Mononuclear cell (primary cell): ENCODE data around the gene IL17C. TPM values are rescaled to one million over a fixed set of nuclear protein-coding genes. Genes with fewer than 3 reads are reported as not detected.

ENCODE experiments used
- H3K27me3 ChIP-seq: 2 replicates; pipeline ENCODE4 v1.6.0; 2011; ENCODE audit warnings: low read length, control low read depth; ENCODE audit not compliant: insufficient read depth
- H3K4me1 ChIP-seq: 2 replicates; pipeline ENCODE4 v1.5.1; 2011; ENCODE audit warnings: mild to moderate bottlenecking, low read length, control low read depth; ENCODE audit not compliant: insufficient read depth
- H3K4me3 ChIP-seq: 2 replicates; pipeline ENCODE4 v1.5.1; 2011; ENCODE audit warnings: mild to moderate bottlenecking, low read length, moderate library complexity
- H3K9me3 ChIP-seq: 2 replicates; pipeline ENCODE4 v1.5.1; 2011; ENCODE audit warnings: low read depth, mild to moderate bottlenecking, control low read depth, low read length
- total RNA-seq: library from RNA; depleted of rRNA; stranded (reverse); fragments of >200 nt; gene quantifications from one replicate; pipeline ENCODE4 v1.2.3, GENCODE V29; 2012

IL17C gene
- total RNA-seq, 1 donor: 0.21 TPM

DNA sequence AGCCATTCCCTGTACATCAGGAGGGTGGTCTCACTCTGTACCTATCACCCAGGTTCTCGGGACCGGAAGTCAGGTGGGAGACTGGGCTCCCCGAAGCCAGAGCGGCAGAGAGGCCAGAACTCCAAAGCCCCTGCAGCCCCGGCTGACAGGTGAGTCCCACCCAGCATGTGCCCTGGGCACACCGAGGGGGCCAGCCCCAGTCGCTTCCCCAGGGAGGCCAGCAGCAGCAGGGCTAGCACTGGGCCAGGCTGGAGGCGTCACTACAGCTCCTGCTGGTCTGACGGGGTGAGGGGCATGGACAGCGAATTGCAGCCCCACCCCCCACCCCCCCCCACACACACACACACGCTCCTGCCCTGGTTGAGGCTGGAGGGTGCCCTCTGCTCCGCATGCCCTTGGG lies 7.9 kb upstream of the IL17C start:
- Histone ChIP-seq H3K27me3 (no peaks in the 10 kb centered on the region), H3K9me3 (no peaks in the 10 kb centered on the region), H3K4me1 (peaks cover 24% of the 10 kb centered on the region), H3K4me3 (no peak overlapping the region)

DNA sequence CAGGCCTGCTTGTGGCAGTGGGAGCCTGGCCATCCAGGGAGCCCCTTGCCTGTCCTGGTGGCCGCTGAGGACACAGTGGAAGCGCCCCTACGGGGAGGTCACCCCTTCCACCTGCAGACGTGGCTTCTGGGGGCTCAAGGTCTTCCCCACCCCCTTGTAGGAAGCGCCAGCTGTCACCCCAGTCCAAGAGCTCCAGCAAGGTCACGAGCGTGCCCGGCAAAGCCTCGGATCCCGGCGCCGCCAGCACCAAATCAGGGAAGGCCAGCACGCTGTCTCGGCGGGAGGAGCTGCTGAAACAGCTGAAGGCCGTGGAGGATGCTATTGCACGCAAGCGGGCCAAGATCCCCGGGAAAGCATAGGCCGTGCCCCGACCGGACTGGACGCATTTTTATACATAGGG lies 7.4 kb upstream of the IL17C start:
- Histone ChIP-seq H3K9me3 (no peaks in the 10 kb centered on the region), H3K4me3 (no peak overlapping the region), H3K27me3 (no peaks in the 10 kb centered on the region)

DNA sequence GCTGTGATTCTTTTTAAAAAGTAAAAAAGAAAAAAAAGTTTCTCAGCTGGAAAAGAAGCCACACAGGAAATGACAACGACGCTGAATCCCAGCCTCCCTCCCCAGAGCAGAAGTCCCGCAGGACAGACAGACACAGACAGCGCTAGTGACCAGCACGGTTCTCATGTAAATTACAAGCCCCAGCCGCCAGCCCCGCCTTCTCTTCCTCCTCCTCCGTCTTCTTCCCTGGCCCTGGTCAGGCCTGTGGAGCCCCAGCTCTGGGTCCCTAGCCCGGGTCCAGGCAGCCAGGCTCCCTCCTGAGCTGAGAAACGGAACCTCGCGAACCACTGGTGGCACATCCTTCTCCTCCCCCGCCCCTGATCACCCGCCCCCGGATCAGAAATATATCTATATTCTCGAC lies 7.0 kb upstream of the IL17C start:
- peaks cover 32% of the 10 kb centered on the region for H3K4me1 ChIP-seq
- no peaks in the 10 kb centered on the region for H3K27me3 ChIP-seq

More for the DNA sequence above, 7.4 kb upstream of the IL17C start:
- peaks cover 28% of the 10 kb centered on the region for H3K4me1 ChIP-seq

DNA sequence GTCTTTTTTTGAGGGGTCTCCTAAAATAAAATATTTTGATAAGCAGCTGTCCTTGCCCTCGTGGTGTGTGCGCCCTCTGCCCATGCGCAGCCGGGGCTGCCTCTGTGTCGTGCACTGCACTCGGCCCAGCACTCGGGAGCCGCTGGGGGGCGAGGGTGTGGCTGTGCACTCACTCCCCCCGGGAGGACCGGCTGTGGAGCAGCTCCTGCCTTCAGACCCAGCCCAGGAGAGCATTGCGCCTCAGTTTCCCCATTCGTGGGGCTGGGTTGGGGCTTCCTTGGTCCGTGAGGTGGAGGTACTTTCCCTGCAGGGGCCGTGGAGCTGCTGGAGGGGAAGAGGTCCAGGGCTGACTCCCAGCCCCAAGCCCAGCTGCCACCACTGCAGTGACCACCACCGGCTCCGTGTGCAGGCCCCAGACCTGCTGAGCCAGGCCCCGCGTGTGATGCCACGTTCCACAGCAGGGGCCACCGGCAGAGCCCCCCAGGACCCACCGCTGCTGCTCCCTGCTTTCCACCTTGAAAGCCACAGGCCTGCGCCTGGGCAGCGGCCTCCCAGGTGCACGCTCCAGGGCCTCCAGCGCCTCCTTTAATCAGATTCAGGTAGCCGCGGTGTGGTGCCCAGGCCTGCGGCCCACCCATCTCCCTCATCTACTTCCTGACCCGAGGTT lies 6.3 kb upstream of the IL17C start:
- Histone ChIP-seq H3K9me3 (no peaks in the 10 kb centered on the region), H3K4me3 (no peak overlapping the region), H3K4me1 (peaks cover 32% of the 10 kb centered on the region), H3K27me3 (no peaks in the 10 kb centered on the region)

More for the DNA sequence above, 7.0 kb upstream of the IL17C start:
- Histone ChIP-seq H3K9me3 (no peaks in the 10 kb centered on the region), H3K4me3 (no peak overlapping the region)

DNA sequence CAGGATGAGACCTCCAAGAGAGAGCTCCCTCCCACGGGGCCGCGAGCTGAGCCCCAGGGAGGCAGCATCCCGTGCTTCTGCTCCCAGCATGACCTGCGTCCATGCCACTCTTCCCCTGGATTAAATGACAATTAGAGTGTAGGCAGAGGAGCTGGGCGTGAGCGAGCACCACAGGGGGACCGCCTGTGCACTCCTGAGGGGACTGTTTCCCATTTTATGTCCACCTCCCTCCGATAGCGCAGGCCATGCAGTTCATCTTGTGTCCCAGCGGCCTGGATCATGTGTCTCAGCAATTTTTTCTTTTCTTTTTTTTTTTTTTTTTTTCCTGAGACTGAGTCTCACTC lies 5.8 kb upstream of the IL17C start:
- Histone ChIP-seq H3K4me3 (no peak overlapping the region), H3K9me3 (no peaks in the 10 kb centered on the region), H3K27me3 (no peaks in the 10 kb centered on the region), H3K4me1 (peaks cover 35% of the 10 kb centered on the region)

DNA sequence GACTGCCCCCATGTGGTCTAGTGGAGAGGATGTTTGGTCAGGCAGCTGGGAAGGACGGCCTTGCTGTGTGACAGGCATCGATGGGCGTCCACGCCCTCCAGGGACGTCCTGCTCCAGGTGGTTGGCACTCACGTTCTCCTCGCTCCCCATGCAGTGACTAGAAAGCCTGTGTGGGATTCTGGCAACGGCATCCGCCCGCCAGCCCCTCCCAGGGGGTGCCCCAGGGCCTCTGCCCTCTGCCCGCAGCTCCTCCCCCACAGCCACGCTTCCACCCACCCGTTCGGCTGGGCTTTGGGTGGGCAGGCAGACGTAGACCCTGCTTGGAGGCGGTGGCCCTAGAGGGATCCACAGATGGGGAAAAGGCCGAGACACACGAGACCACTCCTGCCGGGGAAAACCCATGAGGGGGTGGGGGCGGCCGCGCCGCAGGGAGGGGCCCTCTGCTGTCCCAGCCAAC lies 4.7 kb upstream of the IL17C start:
- H3K9me3 ChIP-seq: no peaks in the 10 kb centered on the region
- peak overlapping the region; percentile 47 for H3K4me3 ChIP-seq
- H3K27me3 ChIP-seq: no peaks in the 10 kb centered on the region
- peaks cover 47% of the 10 kb centered on the region for H3K4me1 ChIP-seq

DNA sequence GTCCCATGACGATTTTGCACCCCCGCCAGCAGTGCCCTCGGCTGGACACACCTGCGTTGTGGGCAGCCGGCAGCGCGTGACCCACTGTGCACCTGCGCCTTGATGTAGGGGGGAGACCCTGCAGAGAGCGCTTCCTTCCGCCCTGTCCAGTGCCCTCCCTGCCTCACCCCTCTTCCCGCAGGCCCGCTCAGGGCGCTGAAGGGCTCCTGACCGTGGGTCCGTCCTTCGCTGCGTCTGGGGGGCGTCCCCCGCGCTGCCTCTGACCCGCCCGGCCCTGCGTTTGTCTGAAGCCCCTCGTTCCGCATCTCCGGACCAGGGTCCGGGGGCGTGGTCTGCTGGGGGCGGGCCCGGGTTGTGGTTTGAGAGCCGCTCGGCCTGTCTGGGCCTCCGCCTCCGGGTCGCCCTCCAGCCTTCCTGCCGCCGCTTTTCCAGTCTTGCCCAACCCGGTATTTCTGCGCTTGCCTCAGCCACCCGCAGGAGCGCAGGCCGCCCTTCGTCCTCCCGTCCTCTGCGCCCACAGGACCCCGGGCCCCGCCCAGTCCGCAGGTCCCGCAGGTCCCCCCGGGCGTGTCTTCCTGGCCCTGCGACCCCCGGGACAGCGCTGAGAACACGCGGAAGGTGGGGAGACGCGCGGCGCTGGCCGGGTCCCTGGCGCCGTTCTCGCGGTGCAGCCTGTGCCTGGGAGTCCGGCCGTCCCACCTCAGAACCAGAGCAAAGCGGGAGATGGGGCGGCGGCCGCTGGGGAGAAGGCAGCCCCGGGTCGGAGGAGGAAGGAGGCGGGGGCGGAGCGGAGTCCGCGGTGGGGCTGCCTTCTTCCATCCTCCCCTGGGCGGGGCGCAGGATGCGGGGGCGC lies 4.0 kb upstream of the IL17C start:
- Histone ChIP-seq H3K4me3 (peak overlapping the region; percentile 47), H3K27me3 (peaks cover 5% of the 10 kb centered on the region), H3K4me1 (peaks cover 53% of the 10 kb centered on the region), H3K9me3 (no peaks in the 10 kb centered on the region)

DNA sequence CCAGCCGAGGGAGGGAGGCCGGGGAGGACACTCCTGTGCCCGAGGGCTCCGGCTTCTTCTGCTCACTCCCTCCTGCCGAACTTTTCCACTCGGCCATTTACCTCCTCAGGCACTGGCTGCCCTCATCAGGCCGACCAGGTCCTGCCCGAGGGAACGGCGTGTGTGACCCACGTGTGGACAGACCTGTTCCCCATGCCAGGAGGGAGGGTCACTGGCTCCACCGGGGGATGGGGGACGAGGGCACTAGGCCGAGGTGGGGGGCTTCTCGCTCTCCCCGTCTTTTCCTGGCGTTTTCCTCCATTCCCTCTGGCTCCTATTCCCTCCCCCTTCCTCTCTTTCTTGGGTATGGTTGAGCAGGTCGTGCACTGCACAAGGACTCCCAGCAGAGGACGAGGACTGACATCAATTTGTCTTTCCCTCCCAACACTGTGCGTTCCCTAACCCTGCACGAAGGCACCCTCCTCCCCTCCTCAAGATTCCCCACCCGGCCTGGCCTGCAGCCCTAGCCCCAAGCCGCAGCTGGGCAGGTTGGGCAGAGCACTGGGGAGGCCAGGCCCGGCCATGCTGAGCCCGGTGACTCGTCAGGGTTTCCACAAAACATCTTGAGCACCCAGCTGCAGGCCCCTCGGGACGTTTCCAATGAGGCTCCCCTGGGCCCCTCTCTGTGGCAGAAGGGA lies 3.2 kb upstream of the IL17C start:
- H3K27me3 ChIP-seq: peaks cover 5% of the 10 kb centered on the region
- peak overlapping the region; percentile 47 for H3K4me3 ChIP-seq
- peaks cover 61% of the 10 kb centered on the region for H3K4me1 ChIP-seq
- H3K9me3 ChIP-seq: no peaks in the 10 kb centered on the region

DNA sequence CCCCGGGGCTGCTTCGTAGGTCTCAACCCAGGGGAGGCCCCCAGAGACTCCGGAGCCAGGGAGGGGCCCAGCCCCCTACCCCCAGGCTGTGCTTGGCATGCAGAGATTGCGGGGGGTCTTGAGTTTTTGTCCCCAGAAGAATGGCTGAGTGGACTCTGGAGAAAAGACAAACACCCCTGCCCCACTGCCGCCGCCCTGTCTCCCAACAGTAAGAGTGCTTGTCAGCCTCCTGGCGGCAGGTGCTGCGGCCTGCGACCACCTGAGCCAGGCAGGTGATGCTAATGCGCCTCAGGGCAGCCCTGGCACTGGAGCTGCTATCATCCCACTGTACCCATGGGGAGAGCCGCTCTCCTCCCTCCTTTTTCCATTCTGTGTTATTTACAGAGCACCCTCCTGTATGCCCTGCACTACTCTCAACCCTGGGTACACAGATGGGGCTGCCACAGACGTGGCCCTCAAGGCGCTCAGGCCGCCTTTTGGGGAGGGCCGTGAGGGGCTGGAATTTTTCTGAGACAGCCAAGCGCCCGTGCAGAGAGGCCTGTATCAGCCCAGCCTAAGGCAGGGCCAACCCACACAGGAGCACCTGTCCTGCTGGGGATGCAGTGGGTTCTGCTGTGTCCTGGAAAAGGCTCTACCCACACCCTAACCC lies 2.6 kb upstream of the IL17C start:
- peaks cover 8% of the 10 kb centered on the region for H3K27me3 ChIP-seq
- H3K4me1 ChIP-seq: peaks cover 66% of the 10 kb centered on the region
- H3K4me3 ChIP-seq: no peak overlapping the region
- no peaks in the 10 kb centered on the region for H3K9me3 ChIP-seq

DNA sequence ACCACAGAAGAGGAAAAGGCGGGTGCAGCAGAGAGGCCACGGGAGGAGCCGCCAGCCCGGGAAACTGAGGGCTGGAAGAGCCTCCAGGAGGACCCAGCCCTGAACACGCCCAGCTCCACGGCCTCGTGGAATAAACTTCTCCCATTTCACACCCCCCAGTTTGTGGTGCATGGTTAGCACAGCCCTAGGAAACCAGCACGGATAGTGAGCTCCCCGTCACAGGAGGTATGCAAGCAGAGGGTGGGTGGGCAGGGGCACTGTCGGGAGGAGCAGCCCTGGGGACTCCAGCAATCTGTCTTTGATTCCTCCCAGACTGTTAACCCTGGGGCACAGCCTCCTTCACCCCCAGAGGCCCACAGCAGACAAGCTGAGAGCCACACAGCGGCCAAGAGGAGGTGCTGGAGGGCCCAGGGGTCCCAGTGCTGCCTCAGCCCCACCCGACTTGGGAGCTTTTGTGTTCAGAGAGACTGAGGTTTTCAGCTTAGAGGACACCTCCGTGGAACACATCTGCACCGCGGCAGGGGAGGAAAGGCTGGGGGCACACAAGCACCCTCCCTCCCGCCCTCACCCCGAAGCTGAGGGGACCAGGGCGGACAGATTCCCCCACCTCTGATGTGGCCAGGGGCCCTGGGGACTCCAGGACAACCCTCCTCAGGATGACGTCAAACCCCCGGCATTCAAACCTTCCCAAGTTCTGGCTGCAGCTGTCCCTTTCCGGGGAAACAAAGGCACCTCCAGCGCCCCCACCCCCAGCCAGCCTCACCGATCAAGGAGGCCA lies 1.7 kb upstream of the IL17C start:
- Histone ChIP-seq H3K4me1 (peaks cover 68% of the 10 kb centered on the region), H3K27me3 (peaks cover 8% of the 10 kb centered on the region)

DNA sequence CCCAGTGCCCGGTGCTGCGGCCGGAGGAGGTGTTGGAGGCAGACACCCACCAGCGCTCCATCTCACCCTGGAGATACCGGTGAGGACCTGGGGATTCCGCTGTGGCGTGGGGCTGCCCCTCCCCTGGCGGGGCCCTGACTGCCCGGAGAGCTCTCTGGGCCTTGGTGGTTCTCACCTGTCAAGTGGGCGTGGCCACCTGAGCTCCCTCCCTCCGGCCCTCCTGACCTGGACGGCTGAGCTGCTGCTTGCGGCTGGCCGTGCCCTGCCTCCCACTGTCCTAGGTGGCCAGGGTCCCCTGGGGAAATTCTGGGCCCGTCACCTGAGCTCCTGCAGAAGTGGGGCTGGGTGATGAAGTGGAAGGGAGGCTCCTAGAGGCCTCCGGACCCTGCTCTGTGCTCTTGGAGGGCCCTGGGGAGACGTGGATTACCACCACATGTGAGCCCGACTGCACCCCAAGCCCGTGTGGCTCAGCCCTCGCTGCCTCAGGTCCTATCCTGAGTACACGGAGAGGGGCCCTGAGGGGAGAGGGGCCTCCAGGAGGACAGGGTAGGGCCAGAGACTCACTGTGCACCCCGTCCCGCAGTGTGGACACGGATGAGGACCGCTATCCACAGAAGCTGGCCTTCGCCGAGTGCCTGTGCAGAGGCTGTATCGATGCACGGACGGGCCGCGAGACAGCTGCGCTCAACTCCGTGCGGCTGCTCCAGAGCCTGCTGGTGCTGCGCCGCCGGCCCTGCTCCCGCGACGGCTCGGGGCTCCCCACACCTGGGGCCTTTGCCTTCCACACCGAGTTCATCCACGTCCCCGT lies 1.1 kb downstream of the IL17C start:
- H3K4me3 ChIP-seq: no peak overlapping the region
- no peaks in the 10 kb centered on the region for H3K9me3 ChIP-seq
- peaks cover 55% of the 10 kb centered on the region for H3K4me1 ChIP-seq
- H3K27me3 ChIP-seq: peaks cover 8% of the 10 kb centered on the region

More for the DNA sequence above, 1.7 kb upstream of the IL17C start:
- H3K4me3 ChIP-seq: no peak overlapping the region
- no peaks in the 10 kb centered on the region for H3K9me3 ChIP-seq

DNA sequence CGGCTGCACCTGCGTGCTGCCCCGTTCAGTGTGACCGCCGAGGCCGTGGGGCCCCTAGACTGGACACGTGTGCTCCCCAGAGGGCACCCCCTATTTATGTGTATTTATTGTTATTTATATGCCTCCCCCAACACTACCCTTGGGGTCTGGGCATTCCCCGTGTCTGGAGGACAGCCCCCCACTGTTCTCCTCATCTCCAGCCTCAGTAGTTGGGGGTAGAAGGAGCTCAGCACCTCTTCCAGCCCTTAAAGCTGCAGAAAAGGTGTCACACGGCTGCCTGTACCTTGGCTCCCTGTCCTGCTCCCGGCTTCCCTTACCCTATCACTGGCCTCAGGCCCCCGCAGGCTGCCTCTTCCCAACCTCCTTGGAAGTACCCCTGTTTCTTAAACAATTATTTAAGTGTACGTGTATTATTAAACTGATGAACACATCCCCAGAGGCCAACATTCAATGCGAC lies 1.7 kb downstream of the IL17C start:
- H3K4me3 ChIP-seq: no peak overlapping the region
- H3K9me3 ChIP-seq: no peaks in the 10 kb centered on the region
- H3K4me1 ChIP-seq: peaks cover 50% of the 10 kb centered on the region
- peaks cover 8% of the 10 kb centered on the region for H3K27me3 ChIP-seq

DNA sequence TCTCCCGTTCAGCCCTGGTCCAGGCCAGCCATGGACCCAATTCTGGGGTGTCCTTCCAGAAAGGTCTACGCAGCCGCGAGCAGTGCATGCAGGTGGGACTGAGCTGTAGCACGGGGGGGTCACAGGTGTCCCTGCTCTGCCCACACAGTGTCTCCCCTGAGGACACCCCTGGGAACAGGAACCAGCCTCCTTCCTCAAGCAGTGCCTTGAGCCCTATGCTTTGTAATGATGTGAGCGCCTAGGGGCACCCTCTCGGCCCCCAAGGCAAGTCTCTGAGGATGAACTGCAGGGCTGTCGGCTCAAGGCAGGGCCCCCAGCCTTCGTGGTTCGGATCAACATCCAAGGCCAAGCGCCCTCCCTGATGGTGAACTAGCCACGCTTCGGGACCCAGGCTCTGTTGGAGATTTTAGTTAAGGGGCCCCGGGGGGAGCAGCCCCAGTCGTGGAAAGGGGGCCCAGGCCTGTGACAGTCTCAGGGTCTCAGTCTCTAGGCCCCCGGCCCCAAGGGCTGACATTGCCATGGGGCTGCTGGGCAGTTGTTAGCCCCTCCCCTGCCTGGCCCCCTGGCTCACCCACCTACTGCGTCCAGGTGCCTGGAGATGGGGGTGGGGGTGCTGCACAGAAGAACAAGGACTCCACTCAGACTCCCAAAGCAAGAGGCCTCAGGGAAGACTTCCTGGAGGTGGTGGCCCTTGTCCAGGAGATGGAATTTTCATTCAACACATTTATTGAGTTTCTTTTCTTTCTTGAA lies 2.3 kb downstream of the IL17C start:
- Histone ChIP-seq H3K9me3 (no peaks in the 10 kb centered on the region), H3K4me1 (peaks cover 48% of the 10 kb centered on the region), H3K4me3 (no peak overlapping the region), H3K27me3 (peaks cover 8% of the 10 kb centered on the region)
